ENCODE results near the gene CUX1. TPM values are rescaled to one million over a fixed set of nuclear protein-coding genes. Genes with fewer than 3 reads are reported as not detected.
"Not testable (repeated sequence)": the region's sequence is repeated elsewhere in the genome, so short reads cannot be mapped to it uniquely, and the experiment has no call there.

The CUX1 gene
- polyA plus RNA-seq, 12 donors, result 38.3 to 53.1 (median 44.7) TPM

GRCh38 chr7:102138676-102139075, 321.2 kb downstream of the CUX1 start:
- DNase-seq, result no peak

GRCh38 chr7:102140952-102141370, 323.5 kb downstream of the CUX1 start:
- DNase-seq, result no peak

GRCh38 chr7:102142433-102142832, 325.0 kb downstream of the CUX1 start:
- not testable (repeated sequence) for DNase-seq

GRCh38 chr7:102146122-102146521, 328.7 kb downstream of the CUX1 start:
- no peak for DNase-seq

- no peak for DNase-seq
Observed at GRCh38 chr7:102147008-102147407, 329.6 kb downstream of the CUX1 start.

GRCh38 chr7:102148799-102149198, 331.4 kb downstream of the CUX1 start:
- DNase-seq, result no peak

GRCh38 chr7:102149416-102149815, 332.0 kb downstream of the CUX1 start:
- no peak for DNase-seq

- DNase-seq, result no peak
Observed at GRCh38 chr7:102150266-102150665, 332.8 kb downstream of the CUX1 start.

- peak; percentile 73 for DNase-seq
Observed at GRCh38 chr7:102152672-102153598, 335.5 kb downstream of the CUX1 start.

- DNase-seq, result peak; percentile 18
Observed at GRCh38 chr7:102153599-102153946, 336.1 kb downstream of the CUX1 start.

- DNase-seq, result no peak
Observed at GRCh38 chr7:102154425-102154824, 337.0 kb downstream of the CUX1 start.

GRCh38 chr7:102155821-102156441, 338.5 kb downstream of the CUX1 start:
- DNase-seq, result no peak

- no peak for DNase-seq
Observed at GRCh38 chr7:102156867-102157266, 339.4 kb downstream of the CUX1 start.

- DNase-seq, result no peak
Observed at GRCh38 chr7:102165136-102165535, 347.7 kb downstream of the CUX1 start.

GRCh38 chr7:102167254-102167653, 349.8 kb downstream of the CUX1 start:
- no peak for DNase-seq

GRCh38 chr7:102169651-102170392, 352.4 kb downstream of the CUX1 start:
- no peak for DNase-seq

GRCh38 chr7:102170393-102170970, 353.1 kb downstream of the CUX1 start:
- no peak for DNase-seq

- DNase-seq, result no peak
Observed at GRCh38 chr7:102173669-102174068, 356.2 kb downstream of the CUX1 start.

- DNase-seq, result no peak
Observed at GRCh38 chr7:102175423-102176170, 358.2 kb downstream of the CUX1 start.

- DNase-seq, result no peak
Observed at GRCh38 chr7:102178410-102178809, 361.0 kb downstream of the CUX1 start.

GRCh38 chr7:102180727-102181126, 363.3 kb downstream of the CUX1 start:
- DNase-seq, result no peak

Measured in muscle of arm (tissue), 12 donors.